MM.1S (cell line): Measurements from ENCODE around the gene BTBD16.

ENCODE experiments used
- DNase-seq: peaks from one replicate; pipeline ENCODE4 v3.0.0-alpha.2; 2015
- H2AFZ ChIP-seq: fragments of 300-600 bp; sonication (generic); 2 replicates; pipeline ENCODE4 v1.6.0; 2016; ENCODE audit warnings: antibody characterized with exemption, low read length
- H3F3A ChIP-seq: fragments of 300-600 bp; sonication (generic); 2 replicates; pipeline ENCODE4 v1.6.1; 2016; ENCODE audit warnings: mild to moderate bottlenecking, antibody characterized with exemption, low read length, moderate library complexity, mixed read lengths; ENCODE audit not compliant: insufficient read depth
- H3K27ac ChIP-seq: fragments of 300-600 bp; sonication (generic); 2 replicates; pipeline ENCODE4 v1.5.1; 2016; ENCODE audit warnings: mild to moderate bottlenecking, low read length
- H3K27me3 ChIP-seq: fragments of 300-600 bp; sonication (generic); replicated peaks from 2 replicates; pipeline ENCODE4 v1.6.0; 2016; ENCODE audit warnings: low read length; ENCODE audit not compliant: insufficient read depth
- H3K36me3 ChIP-seq: fragments of 300-600 bp; sonication (generic); replicated peaks from 2 replicates; pipeline ENCODE4 v1.6.1; 2016; ENCODE audit warnings: mild to moderate bottlenecking, low read length, mixed read lengths; ENCODE audit not compliant: insufficient read depth
- H3K4me1 ChIP-seq: fragments of 300-600 bp; sonication (generic); 2 replicates; pipeline ENCODE4 v1.6.1; 2016; ENCODE audit warnings: low read length, mixed read lengths
- H3K4me2 ChIP-seq: fragments of 300-600 bp; sonication (generic); 2 replicates; pipeline ENCODE4 v1.6.0; 2016; ENCODE audit warnings: low read depth, low read length
- H3K4me3 ChIP-seq: fragments of 300-600 bp; sonication (generic); 2 replicates; pipeline ENCODE4 v1.5.1; 2016; ENCODE audit warnings: low read length, mixed read lengths
- H3K79me2 ChIP-seq: fragments of 300-600 bp; sonication (generic); 2 replicates; pipeline ENCODE4 v1.6.1; 2016; ENCODE audit warnings: mixed run types, low read length, mixed read lengths
- H3K9ac ChIP-seq: fragments of 300-600 bp; sonication (generic); 2 replicates; pipeline ENCODE4 v1.6.1; 2016; ENCODE audit warnings: low read length, mixed read lengths
- H3K9me2 ChIP-seq: fragments of 300-600 bp; sonication (generic); replicated peaks from 2 replicates; pipeline ENCODE4 v1.6.1; 2016; ENCODE audit warnings: mild to moderate bottlenecking, low read length, mixed read lengths; ENCODE audit not compliant: insufficient read depth
- H3K9me3 ChIP-seq: fragments of 300-600 bp; sonication (generic); replicated peaks from 2 replicates; pipeline ENCODE4 v1.6.1; 2016; ENCODE audit warnings: mild to moderate bottlenecking, low read length, mixed read lengths; ENCODE audit not compliant: insufficient read depth
- H4K20me1 ChIP-seq: fragments of 300-600 bp; sonication (generic); 2 replicates; pipeline ENCODE4 v1.6.1; 2016; ENCODE audit warnings: mild to moderate bottlenecking, low read length, moderate library complexity, mixed read lengths; ENCODE audit not compliant: insufficient read depth
- CTCF ChIP-seq: fragments of 300-600 bp; sonication (generic); IDR thresholded peaks from 2 replicates; pipeline ENCODE4 v1.5.1; 2016; ENCODE audit warnings: antibody characterized with exemption, low read length, mixed read lengths
- EZH2 ChIP-seq: fragments of 300-600 bp; sonication (generic); optimal IDR thresholded peaks from 2 replicates; pipeline ENCODE3; 2017; ENCODE audit warnings: low read depth, mild to moderate bottlenecking, antibody characterized with exemption, low read length, mixed read lengths
- EZH2phosphoT487 ChIP-seq: fragments of 300-600 bp; sonication (generic); IDR thresholded peaks from 2 replicates; pipeline ENCODE4 v1.6.1; 2018; ENCODE audit warnings: antibody characterized with exemption, low read length

The BTBD16 gene

GRCh38 chr10:122280156-122280555, 9.1 kb downstream of the BTBD16 start:
- Histone ChIP-seq H3K4me3 (no peak overlapping the region), H3K4me2 (no peak overlapping the region), H3K4me1 (no peaks in the 10 kb centered on the region), H3K9ac (no peak overlapping the region), H2AFZ (no peak overlapping the region), H4K20me1 (no peaks in the 10 kb centered on the region), H3K79me2 (no peaks in the 10 kb centered on the region), H3K9me3 (no peaks in the 10 kb centered on the region), H3K27me3 (no peaks in the 10 kb centered on the region), H3K27ac (no peak overlapping the region), H3K9me2 (no peaks in the 10 kb centered on the region), H3F3A (no peaks in the 10 kb centered on the region), H3K36me3 (no peaks in the 10 kb centered on the region)
- TF ChIP-seq CTCF, result no peak
- TF ChIP-seq EZH2, result no peak
- TF ChIP-seq EZH2phosphoT487, result no peak
- no peak for DNase-seq

GRCh38 chr10:122281018-122281626, 10.0 kb downstream of the BTBD16 start:
- Histone ChIP-seq H3K4me1 (no peaks in the 10 kb centered on the region), H3K27ac (no peak overlapping the region), H3K4me3 (no peak overlapping the region), H3K9ac (no peak overlapping the region), H3K27me3 (no peaks in the 10 kb centered on the region), H3K9me3 (no peaks in the 10 kb centered on the region), H3K9me2 (no peaks in the 10 kb centered on the region), H2AFZ (no peak overlapping the region), H3K4me2 (no peak overlapping the region), H3K79me2 (no peaks in the 10 kb centered on the region), H3K36me3 (no peaks in the 10 kb centered on the region), H3F3A (no peaks in the 10 kb centered on the region), H4K20me1 (no peaks in the 10 kb centered on the region)
- TF ChIP-seq CTCF (no peak), EZH2 (no peak), EZH2phosphoT487 (no peak)
- DNase-seq, result no peak

- Histone ChIP-seq H3K27me3 (no peaks in the 10 kb centered on the region), H3K27ac (no peak overlapping the region), H3K9me3 (no peaks in the 10 kb centered on the region), H3K79me2 (no peaks in the 10 kb centered on the region), H3K9ac (no peak overlapping the region), H3K4me2 (no peak overlapping the region), H4K20me1 (no peaks in the 10 kb centered on the region), H3K9me2 (no peaks in the 10 kb centered on the region), H2AFZ (no peak overlapping the region), H3K4me3 (no peak overlapping the region), H3F3A (no peaks in the 10 kb centered on the region), H3K4me1 (no peaks in the 10 kb centered on the region), H3K36me3 (no peaks in the 10 kb centered on the region)
- TF ChIP-seq EZH2 (no peak), CTCF (no peak), EZH2phosphoT487 (no peak)
- DNase-seq, result no peak
Observed at GRCh38 chr10:122281751-122282150, 10.7 kb downstream of the BTBD16 start.
